GM15510 (cell line): ENCODE results near the gene MSL3B.

ENCODE experiments used
- POLR2A ChIP-seq: IDR thresholded peaks from 3 replicates; pipeline ENCODE4 v1.6.1; 2011; ENCODE audit warnings: borderline replicate concordance; ENCODE audit not compliant: insufficient read length; ENCODE audit errors: extremely low read depth

MSL3B gene

GRCh38 chr2:233857511-233858141 lies 10.6 kb downstream of the MSL3B start:
- TF ChIP-seq POLR2A = no peak

GRCh38 chr2:233856184-233856583 lies 12.0 kb downstream of the MSL3B start:
- TF ChIP-seq POLR2A = no peak

- TF ChIP-seq POLR2A = no peak
These were observed 12.8 kb downstream of the MSL3B start for GRCh38 chr2:233855345-233855744.

GRCh38 chr2:233854241-233854981 lies 13.8 kb downstream of the MSL3B start, which contains the start of gene HJURP:
Gene HJURP (minus strand): TSS chr2:233854535. CDS start chr2:233854500, 35 bp downstream.
- peak; percentile 79 for TF ChIP-seq POLR2A

GRCh38 chr2:233853883-233854240 lies 14.3 kb downstream of the MSL3B start:
- no peak for TF ChIP-seq POLR2A

- TF ChIP-seq POLR2A = no peak
These were observed 14.8 kb downstream of the MSL3B start for GRCh38 chr2:233853353-233853752.

GRCh38 chr2:233852056-233852455 lies 16.1 kb downstream of the MSL3B start:
- no peak for TF ChIP-seq POLR2A

- no peak for TF ChIP-seq POLR2A
These were observed 17.0 kb downstream of the MSL3B start for GRCh38 chr2:233851169-233851568.

GRCh38 chr2:233850745-233851144 lies 17.4 kb downstream of the MSL3B start:
- no peak for TF ChIP-seq POLR2A

GRCh38 chr2:233849607-233850271 lies 18.4 kb downstream of the MSL3B start:
- TF ChIP-seq POLR2A = no peak

- TF ChIP-seq POLR2A = no peak
These were observed 19.9 kb downstream of the MSL3B start for GRCh38 chr2:233848276-233848675.

GRCh38 chr2:233847248-233847898 lies 20.8 kb downstream of the MSL3B start:
- TF ChIP-seq POLR2A = no peak

- TF ChIP-seq POLR2A = no peak
These were observed 21.6 kb downstream of the MSL3B start for GRCh38 chr2:233846387-233847247.

GRCh38 chr2:233845301-233846060 lies 22.7 kb downstream of the MSL3B start:
- no peak for TF ChIP-seq POLR2A

GRCh38 chr2:233844836-233845235 lies 23.4 kb downstream of the MSL3B start:
- no peak for TF ChIP-seq POLR2A
